Prostate gland (tissue), 2 donors: ENCODE measurements around the gene OR5H14. TPM values are rescaled to one million over a fixed set of nuclear protein-coding genes. Genes with fewer than 3 reads are reported as not detected.
"Not testable (repeated sequence)": the region's sequence is repeated elsewhere in the genome, so short reads cannot be mapped to it uniquely, and the experiment has no call there.

ENCODE experiments used
- DNase-seq: peaks from one replicate; pipeline ENCODE4 v3.0.0-alpha.2; 2019; ENCODE audit warnings: low spot score
- H3K27ac ChIP-seq, 2 donors: fragments of 200-600 bp; sonication (generic); 2 replicates each; pipeline ENCODE4 v1.5.1; 2017 to 2019
- H3K27me3 ChIP-seq: fragments of 200-600 bp; sonication (generic); replicated peaks from 2 replicates; pipeline ENCODE4 v1.5.1; 2019; ENCODE audit not compliant: insufficient read depth
- H3K36me3 ChIP-seq, 2 donors: fragments of 200-600 bp; sonication (generic); 1 replicate in 1 of 2; 2 replicates in 1 of 2; pipeline versions ENCODE4 v1.5.1 to v1.8.1; 2017 to 2019
- H3K4me1 ChIP-seq: fragments of 200-600 bp; sonication (generic); replicated peaks from 2 replicates; pipeline ENCODE4 v1.5.1; 2019
- H3K4me3 ChIP-seq, 2 donors: fragments of 200-600 bp; sonication (generic); 2 replicates each; pipeline ENCODE4 v1.5.1; 2017 to 2019
- H3K9me3 ChIP-seq: fragments of 200-600 bp; sonication (generic); 2 replicates; pipeline ENCODE4 v1.5.1; 2017
- POLR2A ChIP-seq: fragments of 450-650 bp; IDR thresholded peaks from one replicate; pipeline ENCODE4 v1.6.1; 2016; ENCODE audit warnings: antibody characterized with exemption, mild to moderate bottlenecking
- POLR2AphosphoS5 ChIP-seq: sonication (generic); formaldehyde crosslinking; IDR thresholded peaks from one replicate; pipeline ENCODE4 v1.6.1; 2017; ENCODE audit warnings: antibody characterized with exemption
- WGBS: methylation state at CpG from one replicate; pipeline ENCODE4 v1.1.5; 2018; 5-methylcytosine and 5-hydroxymethylcytosine counted together
- intact Hi-C: fragments of 100-400 bp; cut with DNase I; formaldehyde crosslinking; loops from one replicate; pipeline ENCODE4 v1.14.2; 2022
- total RNA-seq, 2 donors: library from RNA; depleted of rRNA; stranded (reverse); fragments of >200 nt; gene quantifications; one replicate each; pipeline ENCODE4 v1.1.0, GENCODE V29; 2016
- TF ChIP-seq, protein P1 (sequence below), 4 experiments: fragments of 200-600 bp in 2 of 4; fragments of 450-650 bp in 2 of 4; sonication (generic) in 2 of 4; IDR thresholded peaks; 1 replicate in 3 of 4; 2 replicates in 1 of 4; pipeline ENCODE4 v1.5.1; 2016 to 2019; ENCODE audit warnings: antibody characterized with exemption in 4 of 4, mild to moderate bottlenecking in 2 of 4, moderate library complexity in 2 of 4

The OR5H14 gene
- total RNA-seq, 2 donors from 2014 or later: not detected

DNA sequence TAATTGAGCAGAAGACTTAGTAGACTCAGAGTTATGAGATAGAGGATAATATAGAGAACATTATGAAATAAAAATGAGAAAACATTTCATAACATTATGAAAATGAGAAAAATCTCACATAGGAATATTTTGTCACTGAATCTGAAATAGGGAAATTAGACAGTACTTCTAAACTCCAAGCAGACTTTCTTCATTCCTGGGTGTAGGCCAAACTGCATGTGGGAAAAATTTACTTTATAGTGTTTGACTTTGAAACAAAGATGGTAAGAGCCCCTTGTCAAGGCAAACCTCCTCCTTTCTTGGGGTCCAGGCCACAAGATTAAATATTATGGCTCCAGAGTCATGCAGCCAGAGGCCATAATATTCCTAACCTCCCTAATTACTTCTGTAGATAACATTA is 6.7 kb upstream of the OR5H14 start:
- no peak for TF ChIP-seq POLR2AphosphoS5
- TF ChIP-seq, protein P1, sequence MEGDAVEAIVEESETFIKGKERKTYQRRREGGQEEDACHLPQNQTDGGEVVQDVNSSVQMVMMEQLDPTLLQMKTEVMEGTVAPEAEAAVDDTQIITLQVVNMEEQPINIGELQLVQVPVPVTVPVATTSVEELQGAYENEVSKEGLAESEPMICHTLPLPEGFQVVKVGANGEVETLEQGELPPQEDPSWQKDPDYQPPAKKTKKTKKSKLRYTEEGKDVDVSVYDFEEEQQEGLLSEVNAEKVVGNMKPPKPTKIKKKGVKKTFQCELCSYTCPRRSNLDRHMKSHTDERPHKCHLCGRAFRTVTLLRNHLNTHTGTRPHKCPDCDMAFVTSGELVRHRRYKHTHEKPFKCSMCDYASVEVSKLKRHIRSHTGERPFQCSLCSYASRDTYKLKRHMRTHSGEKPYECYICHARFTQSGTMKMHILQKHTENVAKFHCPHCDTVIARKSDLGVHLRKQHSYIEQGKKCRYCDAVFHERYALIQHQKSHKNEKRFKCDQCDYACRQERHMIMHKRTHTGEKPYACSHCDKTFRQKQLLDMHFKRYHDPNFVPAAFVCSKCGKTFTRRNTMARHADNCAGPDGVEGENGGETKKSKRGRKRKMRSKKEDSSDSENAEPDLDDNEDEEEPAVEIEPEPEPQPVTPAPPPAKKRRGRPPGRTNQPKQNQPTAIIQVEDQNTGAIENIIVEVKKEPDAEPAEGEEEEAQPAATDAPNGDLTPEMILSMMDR (IDR thresholded peaks at IDR 0.05): no peak
- no peak for TF ChIP-seq POLR2A
- no peaks in the 10 kb centered on the region for H3K27me3 ChIP-seq
- intact Hi-C loops: no loop called here
- DNase-seq: no peak
- no peak overlapping the region for H3K4me3 ChIP-seq
- H3K27ac ChIP-seq: no peak overlapping the region
- no peaks in the 10 kb centered on the region for H3K9me3 ChIP-seq
- no peaks in the 10 kb centered on the region for H3K36me3 ChIP-seq
- H3K4me1 ChIP-seq: no peaks in the 10 kb centered on the region

DNA sequence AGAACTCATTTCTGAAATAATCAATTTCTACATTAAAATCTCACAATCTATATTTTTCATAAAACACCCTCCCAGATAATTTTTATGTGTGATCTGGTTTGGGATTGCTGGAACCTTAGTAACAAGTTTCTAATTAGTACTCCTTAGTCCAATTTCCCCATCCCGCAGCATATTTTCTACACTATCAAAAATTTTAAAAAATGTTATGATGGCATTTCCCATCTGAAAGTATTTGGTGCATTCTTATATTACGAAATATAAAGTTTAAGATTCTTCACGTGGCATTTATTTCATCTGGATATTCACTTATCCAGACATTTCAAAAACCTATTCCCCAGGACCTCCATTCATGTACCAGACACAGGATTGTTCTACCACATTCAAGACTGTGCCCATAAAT is 1.5 kb downstream of the OR5H14 start:
- DNase-seq: no peak
- Histone ChIP-seq H3K4me1 (no peaks in the 10 kb centered on the region), H3K36me3 (no peaks in the 10 kb centered on the region), H3K9me3 (no peaks in the 10 kb centered on the region), H3K4me3 (no peak overlapping the region), H3K27me3 (no peaks in the 10 kb centered on the region), H3K27ac (no peak overlapping the region)
- TF ChIP-seq POLR2AphosphoS5: no peak
- TF ChIP-seq, protein P1 (IDR thresholded peaks at IDR 0.05): no peak
- TF ChIP-seq POLR2A: no peak
- intact Hi-C loops: no loop called here
- WGBS: 59% methylated on average over 3 of the region's 3 CpGs

DNA sequence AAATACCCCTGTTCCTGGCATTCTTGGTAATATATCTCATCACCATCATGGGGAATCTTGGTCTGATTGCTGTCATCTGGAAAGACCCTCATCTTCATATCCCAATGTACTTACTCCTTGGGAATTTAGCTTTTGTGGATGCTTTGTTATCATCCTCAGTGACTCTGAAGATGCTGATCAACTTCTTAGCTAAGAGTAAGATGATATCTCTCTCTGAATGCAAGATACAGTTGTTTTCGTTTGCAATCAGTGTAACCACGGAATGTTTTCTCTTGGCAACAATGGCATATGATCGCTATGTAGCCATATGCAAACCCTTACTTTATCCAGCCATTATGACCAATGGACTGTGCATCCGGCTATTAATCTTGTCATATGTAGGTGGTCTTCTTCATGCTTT is 2.2 kb downstream of the OR5H14 start:
- H3K27me3 ChIP-seq, H3K36me3 ChIP-seq, H3K4me1 ChIP-seq, H3K4me3 ChIP-seq, H3K9me3 ChIP-seq, H3K27ac ChIP-seq, intact Hi-C loops, DNase-seq: not testable (repeated sequence)
- 79% methylated on average over 4 of the region's 4 CpGs for WGBS

DNA sequence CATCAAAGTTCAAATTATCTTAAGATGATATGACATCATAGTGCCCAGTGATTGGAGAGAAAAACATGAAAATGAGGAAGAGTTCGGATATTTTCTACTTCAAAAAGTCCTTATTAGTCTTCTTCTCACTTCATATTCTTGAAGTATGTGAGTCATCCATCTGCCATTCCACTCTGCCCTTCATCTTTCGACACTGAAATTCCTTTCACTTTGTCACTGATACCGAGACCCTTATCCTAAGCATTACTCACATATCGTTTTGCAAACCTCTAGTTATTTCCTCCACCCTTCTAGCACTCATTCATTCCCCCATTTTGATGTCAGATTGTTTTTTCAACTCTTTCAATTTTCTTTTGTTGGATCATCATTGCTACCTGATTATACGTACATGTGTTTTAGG is 4.0 kb downstream of the OR5H14 start:
- TF ChIP-seq, protein P1 (IDR thresholded peaks at IDR 0.05): no peak
- TF ChIP-seq POLR2AphosphoS5: no peak
- TF ChIP-seq POLR2A: no peak
- H3K27me3 ChIP-seq: no peaks in the 10 kb centered on the region
- 83% methylated on average over 5 of the region's 5 CpGs for WGBS
- H3K27ac ChIP-seq: no peak overlapping the region
- H3K4me1 ChIP-seq: no peaks in the 10 kb centered on the region
- H3K4me3 ChIP-seq: no peak overlapping the region
- no peak for DNase-seq
- H3K36me3 ChIP-seq: no peaks in the 10 kb centered on the region
- no peaks in the 10 kb centered on the region for H3K9me3 ChIP-seq
- intact Hi-C loops: no loop called here

DNA sequence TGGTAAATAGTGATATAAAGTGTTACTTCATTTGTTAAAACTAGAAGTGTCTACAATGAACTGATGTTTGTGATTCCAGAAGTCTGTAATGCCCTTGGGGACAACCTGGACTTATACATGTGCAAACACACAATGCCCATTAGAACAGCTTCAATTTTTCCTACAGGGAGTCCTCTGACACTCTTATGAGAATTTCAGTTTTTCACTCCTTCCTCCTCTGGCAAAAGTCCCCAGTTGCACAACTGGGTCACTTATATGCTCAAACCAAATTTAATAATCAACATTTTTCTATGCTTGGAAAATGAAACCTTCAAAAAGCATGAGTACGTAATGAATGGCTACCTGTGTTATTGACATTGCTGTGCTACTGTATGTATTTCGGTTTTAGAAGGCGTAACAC is 19.1 kb downstream of the OR5H14 start, which contains the start of gene OR5H15:
TSS of gene OR5H15 (plus strand) at position 301 of the 400 bp plus-strand sequence. CDS start 2,004 bp downstream, outside the sequence.
- DNase-seq: no peak
- no peaks in the 10 kb centered on the region for H3K9me3 ChIP-seq
- no peaks in the 10 kb centered on the region for H3K27me3 ChIP-seq
- no peak within 1 kb of the TSS for H3K27ac ChIP-seq
- no peak within 1 kb of the TSS for H3K4me3 ChIP-seq
- TF ChIP-seq POLR2A: no peak
- TF ChIP-seq, protein P1 (IDR thresholded peaks at IDR 0.05): no peak
- TF ChIP-seq POLR2AphosphoS5: no peak
- intact Hi-C loops: no loop called here
- H3K4me1 ChIP-seq: peaks cover 2% of the 10 kb centered on the region
- H3K36me3 ChIP-seq: no peaks in the 10 kb centered on the region
- WGBS: 91% methylated on average over 3 of the region's 3 CpGs
